ENCODE data around the gene CHID1.

CHID1 gene

GRCh38 chr11:944711-945470, 34.3 kb upstream of the CHID1 start:
- H3K27me3 ChIP-seq (ENCODE audit: insufficient read depth, low read length) = no peaks in the 10 kb centered on the region

GRCh38 chr11:942823-943222, 32.2 kb upstream of the CHID1 start:
- peaks cover 2% of the 10 kb centered on the region for H3K36me3 ChIP-seq (ENCODE audit: insufficient read depth, low read length)
- H3K9me3 ChIP-seq (ENCODE audit: low read length) = no peaks in the 10 kb centered on the region
- H3K4me3 ChIP-seq (ENCODE audit: low read length) = no peak overlapping the region
- H3K27me3 ChIP-seq (ENCODE audit: insufficient read depth, low read length) = no peaks in the 10 kb centered on the region
- H2AFZ ChIP-seq (ENCODE audit: low read depth, low read length) = no peak overlapping the region
- peaks cover 64% of the 10 kb centered on the region for H3K4me1 ChIP-seq (ENCODE audit: insufficient read depth, low read length)

More at GRCh38 chr11:944711-945470, 34.3 kb upstream of the CHID1 start:
- peaks cover 2% of the 10 kb centered on the region for H3K9me3 ChIP-seq (ENCODE audit: low read length)
- H3K4me1 ChIP-seq (ENCODE audit: insufficient read depth, low read length) = peaks cover 62% of the 10 kb centered on the region
- no peak overlapping the region for H3K4me3 ChIP-seq (ENCODE audit: low read length)
- H2AFZ ChIP-seq (ENCODE audit: low read depth, low read length) = no peak overlapping the region
- no peaks in the 10 kb centered on the region for H3K36me3 ChIP-seq (ENCODE audit: insufficient read depth, low read length)

GRCh38 chr11:940496-941135, 30.0 kb upstream of the CHID1 start:
- Histone ChIP-seq H3K36me3 (ENCODE audit: insufficient read depth, low read length) (peaks cover 4% of the 10 kb centered on the region), H2AFZ (ENCODE audit: low read depth, low read length) (no peak overlapping the region), H3K4me3 (ENCODE audit: low read length) (no peak overlapping the region), H3K27me3 (ENCODE audit: insufficient read depth, low read length) (no peaks in the 10 kb centered on the region), H3K4me1 (ENCODE audit: insufficient read depth, low read length) (peaks cover 50% of the 10 kb centered on the region), H3K9me3 (ENCODE audit: low read length) (no peaks in the 10 kb centered on the region)

- Histone ChIP-seq H3K9me3 (ENCODE audit: low read length) (no peaks in the 10 kb centered on the region), H2AFZ (ENCODE audit: low read depth, low read length) (no peak overlapping the region), H3K36me3 (ENCODE audit: insufficient read depth, low read length) (peaks cover 4% of the 10 kb centered on the region), H3K4me3 (ENCODE audit: low read length) (no peak overlapping the region), H3K4me1 (ENCODE audit: insufficient read depth, low read length) (peaks cover 26% of the 10 kb centered on the region), H3K27me3 (ENCODE audit: insufficient read depth, low read length) (no peaks in the 10 kb centered on the region)
Observed at GRCh38 chr11:937841-938261, 27.2 kb upstream of the CHID1 start.

- Histone ChIP-seq H3K36me3 (ENCODE audit: insufficient read depth, low read length) (peaks cover 4% of the 10 kb centered on the region), H2AFZ (ENCODE audit: low read depth, low read length) (no peak overlapping the region), H3K4me3 (ENCODE audit: low read length) (no peak overlapping the region), H3K27me3 (ENCODE audit: insufficient read depth, low read length) (no peaks in the 10 kb centered on the region), H3K4me1 (ENCODE audit: insufficient read depth, low read length) (peaks cover 25% of the 10 kb centered on the region), H3K9me3 (ENCODE audit: low read length) (no peaks in the 10 kb centered on the region)
Observed at GRCh38 chr11:936199-936598, 25.6 kb upstream of the CHID1 start.

GRCh38 chr11:934527-934926, 23.9 kb upstream of the CHID1 start:
- Histone ChIP-seq H2AFZ (ENCODE audit: low read depth, low read length) (no peak overlapping the region), H3K4me1 (ENCODE audit: insufficient read depth, low read length) (peaks cover 17% of the 10 kb centered on the region), H3K4me3 (ENCODE audit: low read length) (no peak overlapping the region), H3K9me3 (ENCODE audit: low read length) (no peaks in the 10 kb centered on the region), H3K36me3 (ENCODE audit: insufficient read depth, low read length) (peaks cover 4% of the 10 kb centered on the region), H3K27me3 (ENCODE audit: insufficient read depth, low read length) (no peaks in the 10 kb centered on the region)

GRCh38 chr11:933936-934335, 23.3 kb upstream of the CHID1 start:
- no peaks in the 10 kb centered on the region for H3K27me3 ChIP-seq (ENCODE audit: insufficient read depth, low read length)
- peaks cover 4% of the 10 kb centered on the region for H3K36me3 ChIP-seq (ENCODE audit: insufficient read depth, low read length)
- no peak overlapping the region for H2AFZ ChIP-seq (ENCODE audit: low read depth, low read length)
- H3K4me3 ChIP-seq (ENCODE audit: low read length) = no peak overlapping the region
- no peaks in the 10 kb centered on the region for H3K9me3 ChIP-seq (ENCODE audit: low read length)
- H3K4me1 ChIP-seq (ENCODE audit: insufficient read depth, low read length) = peaks cover 17% of the 10 kb centered on the region

- H3K4me1 ChIP-seq (ENCODE audit: insufficient read depth, low read length) = peaks cover 17% of the 10 kb centered on the region
- H3K36me3 ChIP-seq (ENCODE audit: insufficient read depth, low read length) = peaks cover 4% of the 10 kb centered on the region
- no peak overlapping the region for H2AFZ ChIP-seq (ENCODE audit: low read depth, low read length)
Observed at GRCh38 chr11:933142-933851, 22.7 kb upstream of the CHID1 start.

GRCh38 chr11:932435-932834, 21.8 kb upstream of the CHID1 start:
- Histone ChIP-seq H3K4me3 (ENCODE audit: low read length) (no peak overlapping the region), H2AFZ (ENCODE audit: low read depth, low read length) (no peak overlapping the region), H3K36me3 (ENCODE audit: insufficient read depth, low read length) (peaks cover 5% of the 10 kb centered on the region), H3K27me3 (ENCODE audit: insufficient read depth, low read length) (no peaks in the 10 kb centered on the region), H3K4me1 (ENCODE audit: insufficient read depth, low read length) (peaks cover 20% of the 10 kb centered on the region), H3K9me3 (ENCODE audit: low read length) (no peaks in the 10 kb centered on the region)

More at GRCh38 chr11:933142-933851, 22.7 kb upstream of the CHID1 start:
- no peaks in the 10 kb centered on the region for H3K9me3 ChIP-seq (ENCODE audit: low read length)
- H3K27me3 ChIP-seq (ENCODE audit: insufficient read depth, low read length) = no peaks in the 10 kb centered on the region
- no peak overlapping the region for H3K4me3 ChIP-seq (ENCODE audit: low read length)

GRCh38 chr11:931385-931784, 20.8 kb upstream of the CHID1 start:
- peaks cover 6% of the 10 kb centered on the region for H3K36me3 ChIP-seq (ENCODE audit: insufficient read depth, low read length)
- no peak overlapping the region for H2AFZ ChIP-seq (ENCODE audit: low read depth, low read length)
- H3K27me3 ChIP-seq (ENCODE audit: insufficient read depth, low read length) = no peaks in the 10 kb centered on the region
- no peaks in the 10 kb centered on the region for H3K9me3 ChIP-seq (ENCODE audit: low read length)
- no peak overlapping the region for H3K4me3 ChIP-seq (ENCODE audit: low read length)
- peaks cover 29% of the 10 kb centered on the region for H3K4me1 ChIP-seq (ENCODE audit: insufficient read depth, low read length)

- no peaks in the 10 kb centered on the region for H3K9me3 ChIP-seq (ENCODE audit: low read length)
Observed at GRCh38 chr11:929405-929804, 18.8 kb upstream of the CHID1 start.

GRCh38 chr11:928786-929185, 18.2 kb upstream of the CHID1 start:
- H3K4me3 ChIP-seq (ENCODE audit: low read length) = no peak overlapping the region
- H3K36me3 ChIP-seq (ENCODE audit: insufficient read depth, low read length) = peaks cover 6% of the 10 kb centered on the region
- no peaks in the 10 kb centered on the region for H3K9me3 ChIP-seq (ENCODE audit: low read length)

More at GRCh38 chr11:929405-929804, 18.8 kb upstream of the CHID1 start:
- no peak overlapping the region for H3K4me3 ChIP-seq (ENCODE audit: low read length)
- H3K4me1 ChIP-seq (ENCODE audit: insufficient read depth, low read length) = peaks cover 29% of the 10 kb centered on the region
- H2AFZ ChIP-seq (ENCODE audit: low read depth, low read length) = no peak overlapping the region
- H3K27me3 ChIP-seq (ENCODE audit: insufficient read depth, low read length) = no peaks in the 10 kb centered on the region
- H3K36me3 ChIP-seq (ENCODE audit: insufficient read depth, low read length) = peaks cover 6% of the 10 kb centered on the region

GRCh38 chr11:927871-928270, 17.3 kb upstream of the CHID1 start:
- H3K4me1 ChIP-seq (ENCODE audit: insufficient read depth, low read length) = peaks cover 29% of the 10 kb centered on the region
- H3K9me3 ChIP-seq (ENCODE audit: low read length) = no peaks in the 10 kb centered on the region
- peaks cover 6% of the 10 kb centered on the region for H3K36me3 ChIP-seq (ENCODE audit: insufficient read depth, low read length)
- H3K27me3 ChIP-seq (ENCODE audit: insufficient read depth, low read length) = no peaks in the 10 kb centered on the region
- no peak overlapping the region for H2AFZ ChIP-seq (ENCODE audit: low read depth, low read length)
- H3K4me3 ChIP-seq (ENCODE audit: low read length) = no peak overlapping the region

More at GRCh38 chr11:928786-929185, 18.2 kb upstream of the CHID1 start:
- Histone ChIP-seq H2AFZ (ENCODE audit: low read depth, low read length) (no peak overlapping the region), H3K27me3 (ENCODE audit: insufficient read depth, low read length) (no peaks in the 10 kb centered on the region), H3K4me1 (ENCODE audit: insufficient read depth, low read length) (peaks cover 29% of the 10 kb centered on the region)
